ENCODE measurements around the gene ZNF283.

- TF ChIP-seq ZNF274 (CRISPR knock-in tag; IDR thresholded peaks at IDR 0.05) (no peak), ZKSCAN1 (IDR thresholded peaks at IDR 0.05; ENCODE audit: low read length) (no peak), HOXA9 (CRISPR knock-in tag; IDR thresholded peaks at IDR 0.05; ENCODE audit: borderline replicate concordance) (no peak), CTCF (CRISPR knock-in tag; IDR thresholded peaks at IDR 0.05) (no peak), MAZ (IDR thresholded peaks at IDR 0.05; ENCODE audit: borderline replicate concordance, low read depth, low read length) (no peak), MAZ (CRISPR knock-in tag; IDR thresholded peaks at IDR 0.05; ENCODE audit: low read depth) (no peak), PLSCR1 (CRISPR knock-in tag; IDR thresholded peaks at IDR 0.05; ENCODE audit: borderline replicate concordance) (no peak), HDAC6 (IDR thresholded peaks at IDR 0.05; ENCODE audit: low read depth, low read length) (no peak), ZNF792 (CRISPR knock-in tag; IDR thresholded peaks at IDR 0.05) (no peak), FOXP4 (CRISPR knock-in tag; IDR thresholded peaks at IDR 0.05) (no peak), POLR2A (IDR thresholded peaks at IDR 0.05; ENCODE audit: insufficient read depth in 1 of 2, low read depth in 2 of 2, low read length in 2 of 2) (no peak), SNAPC5 (CRISPR knock-in tag; IDR thresholded peaks at IDR 0.05; ENCODE audit: borderline replicate concordance) (no peak)
Measured at GRCh38 chr19:43812688-43813087, 14.4 kb upstream of the ZNF283 start.

Data from HepG2 (cell line).